Measurements from ENCODE around the gene STPG2. TPM values are rescaled to one million over a fixed set of nuclear protein-coding genes. Genes with fewer than 3 reads are reported as not detected.

STPG2 gene
- polyA plus RNA-seq, 4 donors, result 0.38 to 0.81 (median 0.50) TPM

DNA sequence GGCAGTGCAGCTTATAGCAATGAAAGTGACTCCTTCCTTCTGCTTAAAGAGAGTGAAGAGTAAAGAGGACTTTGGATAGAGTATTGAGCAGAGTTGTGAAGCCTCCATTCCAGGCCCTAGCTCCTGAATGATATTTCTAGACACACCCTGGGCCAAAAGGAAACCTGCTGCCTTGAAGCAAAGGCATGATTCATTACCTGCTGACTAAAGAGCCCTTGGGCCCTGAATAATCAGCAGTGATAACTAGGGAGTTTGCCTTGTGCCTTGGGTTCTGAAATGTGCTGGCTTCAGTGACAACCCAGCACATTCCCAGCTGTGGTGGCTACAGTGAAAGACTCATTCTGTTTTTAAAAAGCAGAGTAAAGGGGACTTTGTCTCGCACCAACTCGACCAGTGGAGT is 49.2 kb downstream of the STPG2 start:
- no peak for DNase-seq (ENCODE audit: low read depth in 4 of 4, low spot score in 2 of 4)

DNA sequence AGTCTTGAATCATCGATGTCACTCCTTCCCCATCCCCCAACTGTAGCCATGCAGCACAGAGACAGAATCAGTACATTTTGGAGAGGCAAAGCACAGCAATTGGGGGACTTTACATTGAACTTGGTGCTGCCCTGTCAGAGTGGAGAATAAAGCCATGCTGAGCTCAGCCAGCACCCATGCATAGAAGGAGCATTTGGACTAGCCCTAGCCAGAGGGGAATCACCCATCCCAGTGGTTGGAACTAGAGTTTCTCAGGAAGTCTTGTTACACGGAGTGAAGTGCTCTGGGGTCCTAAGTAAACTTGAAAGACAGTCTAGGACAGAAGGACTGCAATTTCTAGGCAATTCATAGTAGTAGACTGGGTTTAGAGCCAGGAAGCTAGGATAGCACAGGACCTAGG is 49.6 kb downstream of the STPG2 start:
- no peak for DNase-seq (ENCODE audit: low read depth in 4 of 4, low spot score in 2 of 4)

GRCh38 chr4:98092833-98093439 is 50.3 kb downstream of the STPG2 start:
- DNase-seq (ENCODE audit: low read depth in 4 of 4, low spot score in 2 of 4), result peak in 1 of 4 donors; percentile 9

- no peak for DNase-seq (ENCODE audit: low read depth in 4 of 4, low spot score in 2 of 4)
Observed at GRCh38 chr4:98081936-98082335, 61.3 kb downstream of the STPG2 start.

GRCh38 chr4:98068495-98068894 is 74.8 kb downstream of the STPG2 start:
- DNase-seq (ENCODE audit: low read depth in 4 of 4, low spot score in 2 of 4), result no peak

DNA sequence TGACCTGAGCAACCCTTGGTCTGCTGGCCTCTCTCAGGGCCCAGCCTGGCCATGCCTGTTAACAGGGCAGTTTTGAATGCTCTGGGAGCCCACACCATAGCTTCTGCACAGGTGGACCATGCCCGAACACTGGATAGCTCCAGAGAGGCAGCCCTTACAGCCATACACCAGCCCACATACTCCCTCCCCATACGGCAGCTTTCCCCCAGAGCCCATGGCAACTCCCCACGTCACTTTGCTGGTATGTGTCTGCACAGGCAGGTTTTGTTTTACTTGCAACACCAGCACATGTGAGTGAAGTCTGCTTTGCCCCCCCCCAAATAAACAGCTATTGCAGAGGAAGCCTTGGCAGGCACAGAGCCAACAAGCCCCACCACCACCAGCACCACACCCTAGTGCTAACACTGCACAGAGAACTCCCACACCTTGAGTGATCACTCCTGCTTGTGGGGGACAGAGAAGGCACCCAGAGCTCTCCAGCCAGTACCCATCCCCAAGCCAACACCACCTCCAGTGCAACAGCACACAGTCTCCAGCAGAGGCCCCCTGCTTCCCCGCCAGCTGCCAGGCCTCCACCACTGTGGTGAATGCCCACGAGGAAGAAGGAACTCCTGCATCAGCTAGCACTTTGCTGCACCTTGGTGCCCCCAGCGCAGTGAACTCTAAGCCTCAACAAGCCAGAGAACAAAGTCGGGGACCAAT is 87.3 kb downstream of the STPG2 start:
- DNase-seq (ENCODE audit: low read depth in 4 of 4, low spot score in 2 of 4), result no peak

DNA sequence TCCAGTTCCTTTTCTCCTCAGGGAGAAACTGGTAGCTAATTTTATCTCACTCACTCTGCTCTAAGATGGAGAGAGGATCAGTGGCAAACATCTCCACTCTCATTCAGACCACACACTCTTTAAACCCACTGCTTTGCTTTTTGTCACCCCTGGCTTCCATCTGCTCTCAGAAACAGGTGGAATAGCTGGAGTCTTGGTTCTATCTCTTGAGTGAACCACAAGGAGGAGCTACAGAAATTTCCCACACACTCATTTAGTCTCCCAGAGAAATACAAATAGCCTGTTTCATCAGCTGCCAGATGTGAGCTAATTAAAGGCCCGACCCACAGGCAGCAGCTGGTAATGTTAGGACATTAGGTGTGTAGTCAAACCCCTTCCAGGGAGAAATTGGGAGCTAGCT is 96.6 kb downstream of the STPG2 start:
- no peak for DNase-seq (ENCODE audit: low read depth in 4 of 4, low spot score in 2 of 4)

- no peak for DNase-seq (ENCODE audit: low read depth in 4 of 4, low spot score in 2 of 4)
Observed at GRCh38 chr4:98030059-98030458, 113.2 kb downstream of the STPG2 start.

DNA sequence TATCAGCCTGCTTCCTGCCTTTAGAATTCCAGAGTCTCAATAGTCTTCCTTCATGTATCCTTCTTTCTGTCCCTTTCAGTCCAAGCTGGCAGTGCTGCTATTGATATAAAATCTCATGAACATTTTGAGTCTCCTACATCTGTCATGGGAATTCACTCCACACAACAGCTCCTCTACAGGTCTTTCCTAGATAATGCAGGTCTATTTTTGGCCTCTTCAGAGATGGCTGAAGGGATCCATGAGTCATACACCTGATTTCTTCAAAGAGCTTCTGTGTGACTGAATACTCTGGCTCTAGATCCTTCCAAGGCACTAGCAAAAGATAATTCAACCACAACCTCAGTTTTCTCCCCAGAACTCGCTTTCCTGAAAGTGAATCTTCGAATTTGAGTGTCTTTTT is 115.4 kb downstream of the STPG2 start:
- DNase-seq (ENCODE audit: low read depth in 4 of 4, low spot score in 2 of 4), result no peak

DNA sequence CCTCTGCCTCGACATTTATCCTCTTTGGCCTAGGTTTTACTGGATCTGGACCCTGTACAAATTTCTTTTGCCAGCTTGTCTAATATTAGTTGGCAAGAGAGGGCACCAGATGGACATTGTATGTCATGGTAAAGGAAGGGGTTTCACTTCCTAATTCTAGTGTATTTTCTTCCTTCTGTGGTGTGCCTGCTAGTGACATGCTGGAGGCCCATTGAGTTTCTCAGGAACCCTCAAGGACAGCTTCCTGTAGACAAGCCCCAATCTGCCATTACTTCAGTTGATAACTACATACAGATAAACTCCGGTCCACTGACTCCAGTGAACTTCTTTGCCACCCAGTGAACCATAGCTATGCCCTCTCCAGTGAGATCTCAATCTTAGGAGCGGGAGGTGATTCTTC is 116.9 kb downstream of the STPG2 start:
- no peak for DNase-seq (ENCODE audit: low read depth in 4 of 4, low spot score in 2 of 4)

GRCh38 chr4:98006814-98007412 is 136.4 kb downstream of the STPG2 start:
- DNase-seq (ENCODE audit: low read depth in 4 of 4, low spot score in 2 of 4), result no peak

DNA sequence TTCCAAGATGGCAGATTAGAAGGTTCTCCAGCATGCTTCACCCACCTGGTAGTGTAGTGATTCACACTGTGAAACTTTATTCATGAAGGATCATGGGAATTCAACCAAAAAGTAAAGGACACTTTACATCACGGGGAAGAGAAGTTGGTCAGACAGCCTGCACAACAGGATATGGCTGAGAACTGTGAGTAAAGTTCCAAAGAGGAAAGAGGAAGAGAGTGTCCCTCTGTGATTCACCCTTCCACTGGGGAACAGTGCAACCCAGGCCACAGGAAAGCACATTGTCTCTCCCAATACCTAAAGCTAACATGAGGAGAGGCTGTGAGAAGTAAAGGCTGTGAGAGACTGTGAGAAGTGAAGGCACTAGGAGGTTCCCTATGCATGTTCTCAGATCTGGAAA is 137.2 kb downstream of the STPG2 start:
- no peak for DNase-seq (ENCODE audit: low read depth in 4 of 4, low spot score in 2 of 4)

GRCh38 chr4:98000940-98001339 is 142.3 kb downstream of the STPG2 start:
- no peak for DNase-seq (ENCODE audit: low read depth in 4 of 4, low spot score in 2 of 4)

DNA sequence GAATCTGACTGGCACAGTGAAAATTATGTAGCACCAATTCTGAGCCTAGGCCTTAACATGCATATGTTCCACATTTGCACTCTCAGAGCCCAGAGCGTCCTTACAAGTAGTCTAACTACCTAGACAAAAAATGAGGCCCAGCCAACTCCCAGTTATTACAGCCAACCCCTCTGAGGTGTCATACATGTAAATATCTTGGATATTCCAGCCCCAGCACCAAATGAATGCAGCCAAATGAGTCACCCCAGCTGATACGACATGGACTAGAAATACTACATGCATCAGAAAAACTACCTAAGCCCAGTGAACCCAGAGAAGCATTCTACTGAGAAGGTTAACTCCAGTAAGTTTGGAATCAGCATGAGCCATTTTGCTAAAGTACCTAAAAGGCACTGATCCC is 145.1 kb downstream of the STPG2 start:
- DNase-seq (ENCODE audit: low read depth in 4 of 4, low spot score in 2 of 4), result no peak

GRCh38 chr4:97994765-97995465 is 148.4 kb downstream of the STPG2 start:
- DNase-seq (ENCODE audit: low read depth in 4 of 4, low spot score in 2 of 4), result no peak

- no peak for DNase-seq (ENCODE audit: low read depth in 4 of 4, low spot score in 2 of 4)
Observed at GRCh38 chr4:97990409-97990808, 152.9 kb downstream of the STPG2 start.

DNA sequence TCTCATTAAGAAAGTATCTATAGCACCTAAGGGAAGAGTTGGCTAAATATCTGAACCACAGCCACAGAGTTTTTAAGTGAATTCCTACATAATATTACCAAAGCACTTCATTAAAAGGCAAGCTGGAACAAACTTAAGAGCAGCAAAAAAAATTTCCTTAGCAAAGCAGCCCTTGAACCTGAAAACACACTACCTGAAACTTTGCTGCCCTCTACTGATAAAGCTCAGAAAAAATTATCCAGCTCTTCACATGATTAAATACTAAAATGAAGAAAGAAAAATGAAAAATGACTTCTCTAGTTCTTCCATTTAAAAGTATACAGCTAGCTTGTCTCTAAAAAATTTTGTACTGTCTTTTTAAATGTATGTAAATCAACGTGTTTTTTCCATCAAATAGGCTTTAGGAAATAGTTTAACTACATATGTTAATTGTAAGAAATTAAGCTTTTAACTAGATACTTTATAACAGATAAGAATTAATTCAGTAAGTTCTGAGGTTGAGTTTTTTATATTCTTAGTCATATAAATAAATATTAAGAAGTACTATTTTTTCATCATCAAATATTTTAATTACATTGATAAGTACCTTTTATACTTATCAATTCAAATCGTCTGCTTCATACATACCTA is 156.1 kb downstream of the STPG2 start:
- peak in 2 of 4 donors; percentile 3 to 29 for DNase-seq (ENCODE audit: low read depth in 4 of 4, low spot score in 2 of 4)

DNA sequence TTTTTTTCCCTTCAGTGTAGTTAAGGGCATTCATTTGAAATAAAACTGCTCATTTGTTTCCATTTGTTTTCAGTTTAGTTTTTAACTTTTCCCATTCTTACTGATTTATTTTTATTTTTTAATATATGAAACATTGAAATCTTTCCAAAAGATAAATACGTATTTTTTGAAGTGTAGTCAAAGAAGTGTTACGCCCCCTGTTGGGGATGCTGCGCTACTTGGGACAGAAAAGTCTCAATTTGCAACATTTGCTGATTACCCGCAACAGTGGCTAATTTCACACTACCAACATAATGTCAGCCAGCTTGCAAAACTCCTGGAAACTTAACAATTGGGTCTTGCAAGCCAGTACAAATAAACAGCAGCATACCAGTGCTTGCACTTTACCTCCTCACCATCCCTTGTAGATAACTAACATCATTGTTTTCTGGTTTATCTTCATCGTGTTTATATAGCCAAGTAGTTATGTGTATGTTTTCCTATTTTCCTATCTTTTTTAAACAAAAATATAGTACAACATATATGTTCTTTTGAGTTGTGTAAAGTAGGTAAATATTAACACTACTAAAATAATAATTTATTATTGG is 158.6 kb downstream of the STPG2 start:
- DNase-seq (ENCODE audit: low read depth in 4 of 4, low spot score in 2 of 4), result no peak

GRCh38 chr4:97978791-97979488 is 164.3 kb downstream of the STPG2 start:
- no peak for DNase-seq (ENCODE audit: low read depth in 4 of 4, low spot score in 2 of 4)
